ENCODE data around the gene TMEM44. TPM values are rescaled to one million over a fixed set of nuclear protein-coding genes. Genes with fewer than 3 reads are reported as not detected.
"Not testable (repeated sequence)": the region's sequence is repeated elsewhere in the genome, so short reads cannot be mapped to it uniquely, and the experiment has no call there.

TMEM44 gene
- total and polyA plus RNA-seq, 4 donors = 7.0 to 31.5 (median 11.5) TPM

DNA sequence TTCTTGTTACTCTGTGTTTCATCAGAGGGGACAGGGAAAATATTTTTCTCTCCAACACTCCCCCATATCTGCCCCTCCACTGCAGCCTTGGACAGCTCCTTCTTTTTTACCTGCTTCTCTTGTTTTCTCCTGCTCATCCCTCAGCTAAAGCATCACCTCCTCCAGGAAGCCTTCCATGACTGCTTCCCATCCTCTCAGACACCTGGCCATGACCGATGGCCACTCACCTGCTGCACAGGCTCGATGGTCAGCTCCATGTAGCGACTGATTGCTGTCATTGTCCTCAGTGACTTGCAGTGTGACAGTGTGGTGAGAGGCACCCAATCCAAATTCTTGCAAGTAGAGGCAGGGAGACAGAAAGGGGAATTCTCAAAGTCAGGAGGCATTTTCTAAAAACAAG is 22.5 kb downstream of the TMEM44 start:
- Histone ChIP-seq H3K27me3 (ENCODE audit: control insufficient read depth in 1 of 2, insufficient read depth in 2 of 2, low read length in 1 of 2) (no peaks in the 10 kb centered on the region), H3K36me3 (ENCODE audit: control insufficient read depth in 1 of 2, insufficient read depth in 2 of 2, low read length in 1 of 2) (no peaks in the 10 kb centered on the region), H3K4me3 (ENCODE audit: low read length in 2 of 2) (no peak overlapping the region), H3K4me1 (ENCODE audit: control insufficient read depth in 1 of 2, insufficient read depth in 2 of 2, low read length in 2 of 2) (no peaks in the 10 kb centered on the region), H3K27ac (ENCODE audit: low read depth in 1 of 2, low read length in 2 of 2) (no peak overlapping the region), H3K9me3 (ENCODE audit: control insufficient read depth, low read length) (no peaks in the 10 kb centered on the region)
- intact Hi-C loops (cut with DNase I) = no loop called here
- ATAC-seq (ENCODE audit: low FRiP score) (no peak), DNase-seq (no peak)
- 96 to 98% methylated on average over 3 of the region's 3 CpGs for WGBS, 2 donors

DNA sequence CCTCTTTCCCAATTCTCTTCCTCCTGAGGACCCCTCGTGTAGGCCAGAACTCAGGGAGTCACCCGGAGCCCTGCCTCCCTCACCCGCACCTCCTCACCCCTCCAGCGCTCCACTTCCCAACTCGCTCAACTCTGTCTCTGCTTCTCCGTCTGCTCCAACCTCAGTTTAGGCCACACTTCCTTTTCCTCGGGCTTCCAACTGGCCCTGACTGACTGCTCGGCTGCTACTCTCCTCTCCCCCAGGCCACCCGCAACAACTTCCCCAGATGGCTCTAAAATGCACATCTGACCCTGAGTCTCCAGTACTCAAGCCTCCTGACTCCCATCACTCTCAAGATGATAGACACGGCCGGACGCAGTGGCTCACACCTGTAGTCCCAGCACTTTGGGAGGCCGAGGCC is 23.6 kb downstream of the TMEM44 start:
- no peaks in the 10 kb centered on the region for H3K36me3 ChIP-seq (ENCODE audit: control insufficient read depth in 1 of 2, insufficient read depth in 2 of 2, low read length in 1 of 2)
- intact Hi-C loops (cut with DNase I) = no loop called here
- ATAC-seq (ENCODE audit: low FRiP score) (no peak), DNase-seq (no peak)
- no peak overlapping the region for H3K4me3 ChIP-seq (ENCODE audit: low read length in 2 of 2)
- no peaks in the 10 kb centered on the region for H3K9me3 ChIP-seq (ENCODE audit: control insufficient read depth, low read length)
- 92 to 93% methylated on average over 13 of the region's 13 CpGs for WGBS, 2 donors
- H3K27ac ChIP-seq (ENCODE audit: low read depth in 1 of 2, low read length in 2 of 2) = no peak overlapping the region
- H3K27me3 ChIP-seq (ENCODE audit: control insufficient read depth in 1 of 2, insufficient read depth in 2 of 2, low read length in 1 of 2) = no peaks in the 10 kb centered on the region
- H3K4me1 ChIP-seq (ENCODE audit: control insufficient read depth in 1 of 2, insufficient read depth in 2 of 2, low read length in 2 of 2) = no peaks in the 10 kb centered on the region

DNA sequence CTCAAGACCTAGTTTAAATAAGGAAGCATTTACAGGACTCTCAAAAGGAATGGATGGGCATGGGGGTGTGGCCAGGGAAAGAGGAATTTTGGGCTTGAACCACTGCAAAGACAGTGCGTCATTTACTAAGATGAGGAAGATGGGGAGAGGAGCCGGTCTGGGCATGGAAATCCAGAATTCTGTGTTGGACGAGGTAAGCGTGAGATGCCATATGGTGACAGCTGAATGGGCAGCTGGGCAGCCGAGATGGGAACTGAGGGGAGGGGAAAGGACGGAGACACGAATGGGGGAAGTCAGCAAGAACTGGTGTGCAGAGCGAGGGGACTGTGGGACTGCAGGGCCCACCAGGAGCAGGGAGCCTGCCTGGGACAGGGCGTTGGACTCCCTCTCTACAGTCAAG is 24.2 kb downstream of the TMEM44 start:
- no peaks in the 10 kb centered on the region for H3K9me3 ChIP-seq (ENCODE audit: control insufficient read depth, low read length)
- no peaks in the 10 kb centered on the region for H3K27me3 ChIP-seq (ENCODE audit: control insufficient read depth in 1 of 2, insufficient read depth in 2 of 2, low read length in 1 of 2)
- H3K36me3 ChIP-seq (ENCODE audit: control insufficient read depth in 1 of 2, insufficient read depth in 2 of 2, low read length in 1 of 2) = no peaks in the 10 kb centered on the region
- no peak for ATAC-seq (ENCODE audit: low FRiP score)
- no peak for DNase-seq
- no peak overlapping the region for H3K4me3 ChIP-seq (ENCODE audit: low read length in 2 of 2)
- H3K27ac ChIP-seq (ENCODE audit: low read depth in 1 of 2, low read length in 2 of 2) = no peak overlapping the region
- intact Hi-C loops (cut with DNase I) = no loop called here
- 86% methylated on average over 9 of the region's 9 CpGs for WGBS, 2 donors
- H3K4me1 ChIP-seq (ENCODE audit: control insufficient read depth in 1 of 2, insufficient read depth in 2 of 2, low read length in 2 of 2) = no peaks in the 10 kb centered on the region

DNA sequence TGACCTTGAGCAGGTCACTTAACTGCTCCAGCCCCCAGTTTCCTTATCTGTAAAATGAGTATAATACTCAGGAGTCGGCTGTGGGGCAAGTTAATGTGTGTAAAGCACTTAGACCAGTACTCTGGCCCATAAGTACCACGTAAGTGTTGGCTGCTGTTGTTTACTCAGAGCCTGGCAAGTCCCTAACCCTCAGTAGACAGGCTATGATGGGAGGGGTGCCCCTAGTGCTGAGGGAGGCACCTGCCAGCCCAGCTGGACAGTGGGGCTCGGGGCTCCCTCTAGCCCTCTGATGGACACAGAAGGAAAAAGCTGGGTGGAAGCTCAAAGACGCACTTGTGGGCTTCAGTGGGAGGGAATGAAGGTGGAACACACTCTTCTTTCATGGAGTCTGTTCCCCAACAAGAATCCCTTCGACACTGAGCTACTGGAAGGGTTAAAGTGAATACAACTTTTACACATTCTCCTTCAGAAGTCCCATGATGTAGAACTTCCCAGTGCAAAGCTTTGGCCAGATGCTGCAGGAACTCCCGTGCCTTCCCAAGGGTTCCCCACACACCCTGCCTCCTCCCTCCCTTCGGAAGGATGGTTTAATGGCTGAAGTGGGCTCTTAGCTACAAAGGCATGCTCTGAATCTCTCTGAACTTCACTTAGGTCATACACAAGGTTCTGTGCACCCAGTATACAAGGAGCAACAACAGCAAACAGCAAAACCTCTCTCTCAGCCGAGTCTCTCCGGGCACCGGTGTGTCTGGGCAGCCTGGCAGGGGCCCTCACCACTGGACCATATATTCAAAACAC is 25.4 kb downstream of the TMEM44 start:
- Histone ChIP-seq H3K27ac (ENCODE audit: low read depth in 1 of 2, low read length in 2 of 2) (no peak overlapping the region), H3K9me3 (ENCODE audit: control insufficient read depth, low read length) (no peaks in the 10 kb centered on the region), H3K4me3 (ENCODE audit: low read length in 2 of 2) (no peak overlapping the region), H3K4me1 (ENCODE audit: control insufficient read depth in 1 of 2, insufficient read depth in 2 of 2, low read length in 2 of 2) (no peaks in the 10 kb centered on the region), H3K36me3 (ENCODE audit: control insufficient read depth in 1 of 2, insufficient read depth in 2 of 2, low read length in 1 of 2) (no peaks in the 10 kb centered on the region), H3K27me3 (ENCODE audit: control insufficient read depth in 1 of 2, insufficient read depth in 2 of 2, low read length in 1 of 2) (no peaks in the 10 kb centered on the region)
- intact Hi-C loops (cut with DNase I) = no loop called here
- no peak for ATAC-seq (ENCODE audit: low FRiP score)
- WGBS, 2 donors = 85 to 86% methylated on average over 10 of the region's 10 CpGs
- DNase-seq = no peak

DNA sequence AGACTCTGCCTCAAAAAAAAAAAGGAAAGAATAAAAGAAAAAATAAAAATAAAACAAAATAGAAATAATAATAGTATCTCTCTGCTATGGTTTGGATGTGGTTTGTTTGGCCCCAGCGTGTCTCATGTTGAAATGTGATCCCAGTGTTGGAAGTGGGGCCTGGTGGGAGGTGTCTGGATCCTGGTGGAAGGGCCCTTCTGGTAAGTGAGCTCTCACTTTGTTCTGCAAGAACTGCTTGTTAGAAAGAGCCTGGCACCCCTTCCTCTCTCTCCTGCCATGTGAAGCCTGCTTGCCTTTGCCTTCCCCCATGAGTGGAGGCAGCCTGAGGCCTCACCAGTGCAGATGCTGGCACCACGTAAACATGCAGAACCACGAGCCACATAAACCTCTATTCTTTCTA is 26.3 kb downstream of the TMEM44 start:
- 85 to 86% methylated on average over 3 of the region's 3 CpGs for WGBS, 2 donors
- Histone ChIP-seq H3K27ac (ENCODE audit: low read depth in 1 of 2, low read length in 2 of 2) (no peak overlapping the region), H3K4me1 (ENCODE audit: control insufficient read depth in 1 of 2, insufficient read depth in 2 of 2, low read length in 2 of 2) (no peaks in the 10 kb centered on the region), H3K27me3 (ENCODE audit: control insufficient read depth in 1 of 2, insufficient read depth in 2 of 2, low read length in 1 of 2) (no peaks in the 10 kb centered on the region), H3K9me3 (ENCODE audit: control insufficient read depth, low read length) (no peaks in the 10 kb centered on the region), H3K36me3 (ENCODE audit: control insufficient read depth in 1 of 2, insufficient read depth in 2 of 2, low read length in 1 of 2) (no peaks in the 10 kb centered on the region), H3K4me3 (ENCODE audit: low read length in 2 of 2) (no peak overlapping the region)
- ATAC-seq (ENCODE audit: low FRiP score) (no peak), DNase-seq (no peak)
- intact Hi-C loops (cut with DNase I) = no loop called here

DNA sequence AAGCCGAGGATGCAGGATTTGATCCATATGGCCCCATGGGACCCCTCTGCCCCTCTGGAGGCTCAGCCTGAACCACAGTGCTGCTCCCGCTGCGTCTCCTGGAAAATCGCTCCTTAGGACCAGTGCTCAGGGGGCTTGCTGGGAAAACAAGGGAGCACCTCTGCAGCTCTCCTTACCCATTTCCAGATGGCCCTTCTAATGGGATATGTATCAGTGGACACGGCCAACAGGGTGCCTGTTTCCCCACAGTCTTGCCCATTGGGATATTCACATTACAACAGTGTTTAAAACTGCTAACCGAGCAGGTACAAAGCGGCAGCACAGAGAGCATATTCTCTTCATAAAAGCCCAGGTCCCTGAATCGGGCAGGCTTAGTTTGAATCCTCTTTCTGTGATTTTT is 27.1 kb downstream of the TMEM44 start:
- Histone ChIP-seq H3K36me3 (ENCODE audit: control insufficient read depth in 1 of 2, insufficient read depth in 2 of 2, low read length in 1 of 2) (no peaks in the 10 kb centered on the region), H3K9me3 (ENCODE audit: control insufficient read depth, low read length) (no peaks in the 10 kb centered on the region), H3K4me3 (ENCODE audit: low read length in 2 of 2) (no peak overlapping the region), H3K27ac (ENCODE audit: low read depth in 1 of 2, low read length in 2 of 2) (no peak overlapping the region), H3K27me3 (ENCODE audit: control insufficient read depth in 1 of 2, insufficient read depth in 2 of 2, low read length in 1 of 2) (no peaks in the 10 kb centered on the region), H3K4me1 (ENCODE audit: control insufficient read depth in 1 of 2, insufficient read depth in 2 of 2, low read length in 2 of 2) (no peaks in the 10 kb centered on the region)
- ATAC-seq (ENCODE audit: low FRiP score) (no peak), DNase-seq (no peak)
- 83% methylated on average over 8 of the region's 8 CpGs for WGBS, 2 donors
- intact Hi-C loops (cut with DNase I) = no loop called here

DNA sequence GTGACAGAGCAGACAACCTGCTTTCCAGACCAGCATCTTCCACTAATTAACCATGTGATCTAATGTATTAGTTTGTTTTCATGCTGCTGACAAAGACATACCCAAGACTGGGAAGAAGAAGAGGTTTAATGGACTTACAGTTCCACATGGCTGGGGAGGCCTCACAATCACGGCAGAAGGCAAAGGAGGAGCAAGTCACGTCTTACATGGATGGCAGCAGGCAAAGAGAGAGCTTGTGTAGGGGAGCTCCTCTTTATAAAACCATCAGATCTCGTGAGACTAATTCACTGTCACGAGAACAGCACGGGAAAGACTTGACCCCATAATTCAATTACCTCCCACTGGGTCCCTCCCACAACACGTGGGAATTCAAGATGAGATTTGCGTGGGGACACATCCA is 27.9 kb downstream of the TMEM44 start:
- H3K4me1 ChIP-seq (ENCODE audit: control insufficient read depth in 1 of 2, insufficient read depth in 2 of 2, low read length in 2 of 2); H3K4me3 ChIP-seq (ENCODE audit: low read length in 2 of 2); H3K27me3 ChIP-seq (ENCODE audit: control insufficient read depth in 1 of 2, insufficient read depth in 2 of 2, low read length in 1 of 2); H3K36me3 ChIP-seq (ENCODE audit: control insufficient read depth in 1 of 2, insufficient read depth in 2 of 2, low read length in 1 of 2); DNase-seq; ATAC-seq (ENCODE audit: low FRiP score); H3K27ac ChIP-seq (ENCODE audit: low read depth in 1 of 2, low read length in 2 of 2); H3K9me3 ChIP-seq (ENCODE audit: control insufficient read depth, low read length); intact Hi-C loops (cut with DNase I): not testable (repeated sequence)
- WGBS, 2 donors = 94 to 95% methylated on average over 7 of the region's 7 CpGs

- no peak for DNase-seq
- no peaks in the 10 kb centered on the region for H3K36me3 ChIP-seq (ENCODE audit: control insufficient read depth in 1 of 2, insufficient read depth in 2 of 2, low read length in 1 of 2)
- H3K4me1 ChIP-seq (ENCODE audit: control insufficient read depth in 1 of 2, insufficient read depth in 2 of 2, low read length in 2 of 2) = no peaks in the 10 kb centered on the region
- H3K9me3 ChIP-seq (ENCODE audit: control insufficient read depth, low read length) = no peaks in the 10 kb centered on the region
- intact Hi-C loops (cut with DNase I) = no loop called here
- no peak overlapping the region for H3K4me3 ChIP-seq (ENCODE audit: low read length in 2 of 2)
- 94 to 98% methylated on average over 2 of the region's 2 CpGs for WGBS, 2 donors
- no peak for ATAC-seq (ENCODE audit: low FRiP score)
- H3K27ac ChIP-seq (ENCODE audit: low read depth in 1 of 2, low read length in 2 of 2) = no peak overlapping the region
- no peaks in the 10 kb centered on the region for H3K27me3 ChIP-seq (ENCODE audit: control insufficient read depth in 1 of 2, insufficient read depth in 2 of 2, low read length in 1 of 2)
Observed at GRCh38 chr3:194604837-194605236, 28.4 kb downstream of the TMEM44 start.

DNA sequence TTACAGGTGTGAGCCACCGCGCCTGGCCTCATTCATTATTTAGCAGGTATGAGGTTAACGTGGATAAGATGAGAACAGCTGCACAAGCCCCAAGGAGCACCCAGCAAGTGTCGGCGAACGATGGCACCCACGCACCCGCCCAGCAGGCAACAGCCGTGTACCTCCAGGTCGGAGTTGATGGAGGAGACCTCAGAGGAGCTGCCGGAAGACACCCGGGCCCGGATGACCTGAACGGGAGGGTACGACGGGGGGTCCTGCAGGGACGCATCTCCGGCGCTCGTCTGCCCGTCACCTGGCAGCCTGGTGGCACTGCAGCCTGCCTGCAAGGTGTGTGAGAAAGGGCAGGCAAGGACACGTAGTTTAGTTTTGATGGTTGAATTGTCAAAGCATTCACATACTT is 29.1 kb downstream of the TMEM44 start:
- H3K4me1 ChIP-seq (ENCODE audit: control insufficient read depth in 1 of 2, insufficient read depth in 2 of 2, low read length in 2 of 2) = no peaks in the 10 kb centered on the region
- ATAC-seq (ENCODE audit: low FRiP score) (no peak), DNase-seq (no peak)
- no peaks in the 10 kb centered on the region for H3K27me3 ChIP-seq (ENCODE audit: control insufficient read depth in 1 of 2, insufficient read depth in 2 of 2, low read length in 1 of 2)
- no peaks in the 10 kb centered on the region for H3K36me3 ChIP-seq (ENCODE audit: control insufficient read depth in 1 of 2, insufficient read depth in 2 of 2, low read length in 1 of 2)
- 91 to 98% methylated on average over 22 of the region's 22 CpGs for WGBS, 2 donors
- intact Hi-C loops (cut with DNase I) = no loop called here
- no peaks in the 10 kb centered on the region for H3K9me3 ChIP-seq (ENCODE audit: control insufficient read depth, low read length)
- H3K4me3 ChIP-seq (ENCODE audit: low read length in 2 of 2) = no peak overlapping the region
- H3K27ac ChIP-seq (ENCODE audit: low read depth in 1 of 2, low read length in 2 of 2) = no peak overlapping the region
